Memory B cell (primary cell): ENCODE data around the gene PSMD1.
"Not testable (repeated sequence)": the region's sequence is repeated elsewhere in the genome, so short reads cannot be mapped to it uniquely, and the experiment has no call there.

ENCODE experiments used
- ATAC-seq: fragments of 150-1000 bp; cut with Tn5 transposase; 2 replicates; pipeline ENCODE4 v1.10.0; 2021; ENCODE audit warnings: low read depth, mild to moderate bottlenecking, moderate library complexity
- DNase-seq, 2 donors: peaks; one replicate each; pipeline ENCODE4 v3.0.0; 2022; ENCODE audit warnings: low spot score in 2 of 2
- H3K27ac Mint-ChIP-seq: one replicate; pipeline ENCODE4 v1.8.0; 2022; ENCODE audit warnings: mild to moderate bottlenecking, moderate library complexity, mixed read lengths
- H3K27me3 Mint-ChIP-seq: one replicate; pipeline ENCODE4 v1.8.0; 2022; ENCODE audit warnings: mixed read lengths
- H3K36me3 Mint-ChIP-seq: one replicate; pipeline ENCODE4 v1.8.0; 2022; ENCODE audit warnings: mild to moderate bottlenecking, mixed read lengths
- H3K4me1 Mint-ChIP-seq: one replicate; pipeline ENCODE4 v1.8.0; 2022; ENCODE audit warnings: mixed read lengths
- H3K4me3 Mint-ChIP-seq: one replicate; pipeline ENCODE4 v1.8.0; 2022; ENCODE audit warnings: mild to moderate bottlenecking, moderate library complexity, mixed read lengths
- H3K9me3 Mint-ChIP-seq: one replicate; pipeline ENCODE4 v1.8.0; 2022; ENCODE audit warnings: mixed read lengths

Gene PSMD1

DNA sequence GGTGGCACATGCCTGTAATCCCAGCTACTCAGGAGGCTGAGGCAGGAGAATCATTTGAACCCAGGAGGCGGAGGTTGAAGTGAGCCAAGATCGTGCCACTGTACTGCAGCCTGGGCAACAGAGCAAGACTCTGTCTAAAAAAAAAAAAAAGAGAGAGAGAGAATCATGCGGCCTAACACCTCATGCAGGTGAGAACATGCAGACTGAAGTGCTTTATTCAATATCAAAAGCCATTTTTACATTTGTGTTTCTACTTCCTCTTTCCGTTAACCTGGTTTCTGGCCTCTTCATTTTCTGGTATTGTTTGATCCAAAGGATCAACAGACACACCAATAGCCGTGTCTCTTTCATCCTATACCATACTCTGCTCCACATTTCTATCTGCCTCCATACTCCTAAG is 122.1 kb downstream of the PSMD1 start:
- not testable (repeated sequence) for H3K27ac Mint-ChIP-seq, H3K9me3 Mint-ChIP-seq, DNase-seq, H3K4me3 Mint-ChIP-seq, H3K36me3 Mint-ChIP-seq, H3K27me3 Mint-ChIP-seq
- ATAC-seq = peak; percentile 31
- H3K4me1 Mint-ChIP-seq = peaks cover 19% of the 10 kb centered on the region

DNA sequence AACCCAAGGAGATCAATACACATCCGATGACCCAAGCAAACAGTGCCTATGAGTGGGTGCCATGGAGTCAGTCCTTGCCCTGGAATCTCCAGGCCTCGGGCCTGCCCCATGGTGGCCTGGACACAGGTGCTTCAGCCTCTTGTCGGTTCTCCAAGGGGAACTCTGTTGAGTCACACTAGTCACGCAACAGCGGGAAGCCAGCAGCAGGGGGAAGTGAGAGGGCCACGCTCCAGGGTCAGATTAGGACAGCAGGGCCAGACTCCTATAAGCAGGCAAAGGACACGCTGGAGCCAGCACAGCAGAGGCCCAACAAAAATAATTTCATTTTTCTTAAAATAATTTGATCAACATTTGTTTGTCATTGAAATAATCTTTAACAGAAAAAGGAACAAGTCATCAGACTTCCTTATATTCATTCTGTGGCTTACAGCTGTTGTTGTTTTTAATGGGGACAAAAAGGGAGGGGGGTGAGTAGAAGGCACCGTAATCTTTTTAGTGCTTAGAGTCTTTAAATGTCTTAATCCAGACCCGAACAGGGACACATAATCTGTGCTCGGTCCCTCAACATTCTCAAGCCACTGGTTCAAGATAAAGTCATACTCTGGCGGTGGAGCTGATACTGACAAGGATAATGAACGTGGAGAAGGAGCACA is 125.3 kb downstream of the PSMD1 start:
- H3K27ac Mint-ChIP-seq = peak overlapping the region; percentile 1
- H3K36me3 Mint-ChIP-seq = no peaks in the 10 kb centered on the region
- H3K4me3 Mint-ChIP-seq = no peak overlapping the region
- DNase-seq = no peak
- H3K27me3 Mint-ChIP-seq = no peaks in the 10 kb centered on the region
- H3K4me1 Mint-ChIP-seq = peaks cover 19% of the 10 kb centered on the region
- peak; percentile 72 for ATAC-seq
- H3K9me3 Mint-ChIP-seq = no peaks in the 10 kb centered on the region

DNA sequence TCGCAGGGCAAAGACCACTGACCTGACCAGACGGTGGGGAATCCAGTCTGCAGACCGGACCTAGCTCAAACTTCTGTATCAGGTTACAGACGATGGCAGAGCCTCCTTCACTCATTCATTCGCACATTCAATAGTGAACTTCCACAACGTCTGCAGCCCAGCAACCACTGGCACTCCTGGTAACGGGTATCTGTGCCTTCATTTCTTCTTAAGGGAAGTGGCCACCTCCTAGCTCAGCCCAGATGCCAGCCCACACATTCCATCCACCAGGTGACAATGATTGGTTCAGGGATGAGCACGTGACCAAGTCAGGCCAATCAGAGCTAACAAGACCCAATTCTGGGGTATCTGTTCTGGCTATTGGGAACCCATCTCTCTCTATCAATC is 125.8 kb downstream of the PSMD1 start:
- no peak overlapping the region for H3K4me3 Mint-ChIP-seq
- peaks cover 2% of the 10 kb centered on the region for H3K27me3 Mint-ChIP-seq
- peaks cover 19% of the 10 kb centered on the region for H3K4me1 Mint-ChIP-seq
- no peaks in the 10 kb centered on the region for H3K9me3 Mint-ChIP-seq
- H3K27ac Mint-ChIP-seq = peak overlapping the region; percentile 1
- H3K36me3 Mint-ChIP-seq = no peaks in the 10 kb centered on the region
- DNase-seq (no peak), ATAC-seq (no peak)

DNA sequence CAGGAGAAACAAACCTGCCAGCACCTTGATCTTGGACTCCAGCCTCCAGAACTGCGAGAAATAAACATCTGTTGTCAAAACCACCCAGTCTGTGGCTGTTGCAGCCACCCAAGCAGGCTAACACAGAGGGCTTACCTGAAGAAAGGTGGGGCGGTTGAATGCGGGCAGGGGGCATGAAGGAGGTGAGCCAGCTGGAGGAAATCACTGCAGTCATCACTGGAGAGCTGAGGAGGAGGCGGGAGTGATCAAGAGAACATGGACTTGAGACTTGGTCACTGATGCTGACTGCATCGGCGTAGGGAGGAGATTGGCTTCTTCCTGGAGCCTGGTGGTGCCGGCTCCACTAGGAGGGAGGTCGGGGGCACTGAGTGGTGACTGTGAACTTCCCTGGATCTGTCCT is 127.2 kb downstream of the PSMD1 start:
- Mint-ChIP-seq H3K4me1 (peaks cover 19% of the 10 kb centered on the region), H3K9me3 (no peaks in the 10 kb centered on the region), H3K27ac (no peak overlapping the region), H3K36me3 (no peaks in the 10 kb centered on the region), H3K27me3 (peaks cover 7% of the 10 kb centered on the region), H3K4me3 (no peak overlapping the region)
- no peak for DNase-seq
- no peak for ATAC-seq

DNA sequence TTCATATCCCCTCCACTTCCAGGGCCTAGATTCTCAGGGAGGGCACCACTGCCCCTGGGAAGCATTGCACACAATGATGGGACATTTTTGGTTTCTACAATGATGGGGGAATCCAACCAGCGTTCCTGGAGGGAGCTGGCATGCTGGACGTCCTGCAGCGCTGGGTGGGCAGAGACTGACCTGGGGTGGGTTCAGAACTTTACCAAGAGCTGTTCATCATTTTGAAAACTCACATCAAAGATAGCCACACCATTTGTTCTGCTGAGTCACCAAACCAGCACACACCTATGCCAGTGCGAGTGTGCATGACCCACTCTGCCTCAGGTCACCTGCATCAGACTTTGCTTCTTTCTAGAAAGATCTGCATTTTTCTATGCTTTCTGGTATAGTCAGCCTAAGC is 127.7 kb downstream of the PSMD1 start:
- peaks cover 16% of the 10 kb centered on the region for H3K4me1 Mint-ChIP-seq
- no peaks in the 10 kb centered on the region for H3K36me3 Mint-ChIP-seq

DNA sequence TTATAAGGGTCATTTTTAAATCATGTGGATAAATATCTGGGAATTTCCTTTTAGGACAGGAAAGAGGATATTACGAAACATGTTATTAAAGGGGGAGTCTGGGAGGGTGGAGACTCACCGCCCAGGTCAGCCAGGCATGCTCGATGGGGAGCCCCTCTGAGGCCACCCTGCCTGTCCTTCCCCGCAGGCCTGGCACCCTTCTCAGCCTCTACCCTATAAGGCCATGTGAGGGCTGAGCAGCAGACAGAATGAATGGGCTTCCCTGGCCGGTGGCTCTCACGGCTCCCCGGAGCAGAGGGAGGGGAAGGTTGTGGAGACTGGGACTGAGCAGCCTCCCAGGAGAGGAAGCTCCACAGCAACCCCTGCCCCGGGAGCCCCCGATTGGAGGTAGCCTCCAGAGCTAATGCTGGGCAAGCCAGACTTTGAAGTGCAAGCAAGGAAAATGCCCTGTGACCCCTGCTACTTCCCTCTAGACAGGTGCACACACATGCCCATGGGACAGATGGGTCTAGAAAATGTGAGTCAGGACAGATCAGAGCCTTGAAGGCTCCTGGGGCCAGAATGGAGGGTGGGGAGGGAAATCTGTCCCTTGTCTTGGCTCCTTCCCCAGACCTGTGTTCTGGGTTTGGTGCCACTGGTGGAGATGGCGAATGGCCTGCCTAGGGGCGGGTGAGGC is 128.5 kb downstream of the PSMD1 start:
- no peak for ATAC-seq
- Mint-ChIP-seq H3K4me1 (peaks cover 10% of the 10 kb centered on the region), H3K9me3 (no peaks in the 10 kb centered on the region), H3K27me3 (peaks cover 9% of the 10 kb centered on the region), H3K27ac (no peak overlapping the region), H3K4me3 (no peak overlapping the region), H3K36me3 (no peaks in the 10 kb centered on the region)
- no peak for DNase-seq

More for the DNA sequence above, 127.7 kb downstream of the PSMD1 start:
- ATAC-seq (no peak), DNase-seq (no peak)
- Mint-ChIP-seq H3K27me3 (peaks cover 9% of the 10 kb centered on the region), H3K4me3 (no peak overlapping the region), H3K27ac (no peak overlapping the region), H3K9me3 (no peaks in the 10 kb centered on the region)

DNA sequence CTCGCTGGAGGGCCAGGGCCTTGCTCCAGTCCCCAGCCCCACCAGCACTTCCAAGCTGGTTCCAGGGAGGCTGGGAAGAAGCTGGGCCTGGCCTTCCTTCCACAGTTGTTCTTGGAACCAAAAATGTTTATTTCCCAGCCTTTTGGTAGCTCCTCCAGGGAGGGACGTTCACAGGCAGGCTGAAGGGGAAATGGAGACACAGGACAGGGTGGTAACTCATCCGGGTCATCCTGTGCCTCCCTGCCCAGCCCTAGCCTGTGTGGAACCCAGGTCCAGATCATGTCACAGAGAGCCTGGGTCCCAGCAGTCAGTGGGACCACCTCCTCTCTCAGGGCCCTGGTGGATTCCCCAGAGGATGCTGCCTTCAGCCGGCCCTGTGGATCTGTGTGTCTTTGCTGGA is 129.2 kb downstream of the PSMD1 start:
- DNase-seq = no peak
- H3K27ac Mint-ChIP-seq = no peak overlapping the region
- H3K9me3 Mint-ChIP-seq = no peaks in the 10 kb centered on the region
- peaks cover 8% of the 10 kb centered on the region for H3K4me1 Mint-ChIP-seq
- H3K4me3 Mint-ChIP-seq = no peak overlapping the region
- no peak for ATAC-seq
- peaks cover 11% of the 10 kb centered on the region for H3K27me3 Mint-ChIP-seq
- H3K36me3 Mint-ChIP-seq = no peaks in the 10 kb centered on the region

DNA sequence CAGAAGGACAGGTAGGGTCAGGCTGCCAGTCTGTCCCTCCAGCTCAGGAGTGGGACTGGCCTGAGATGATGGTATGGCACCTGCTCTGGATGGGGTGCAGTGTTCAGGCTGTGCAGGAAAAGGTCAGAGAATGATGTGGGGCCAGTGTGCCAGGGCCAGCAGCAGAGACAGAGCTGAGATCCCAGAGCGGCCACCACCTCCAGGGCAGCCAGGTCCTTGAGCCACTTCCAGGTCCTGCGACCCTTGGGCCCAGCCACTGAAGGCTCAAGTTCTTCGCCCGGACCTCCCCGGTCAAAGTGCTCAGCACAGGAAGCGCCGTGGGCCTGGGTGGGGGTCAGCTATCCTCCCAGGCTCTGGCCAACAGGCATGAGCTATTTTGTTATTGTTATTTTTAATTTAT is 129.7 kb downstream of the PSMD1 start:
- H3K36me3 Mint-ChIP-seq = no peaks in the 10 kb centered on the region
- H3K9me3 Mint-ChIP-seq = no peaks in the 10 kb centered on the region
- peaks cover 8% of the 10 kb centered on the region for H3K4me1 Mint-ChIP-seq
- H3K27ac Mint-ChIP-seq = no peak overlapping the region
- ATAC-seq (no peak), DNase-seq (no peak)
- H3K4me3 Mint-ChIP-seq = no peak overlapping the region
- peaks cover 11% of the 10 kb centered on the region for H3K27me3 Mint-ChIP-seq

DNA sequence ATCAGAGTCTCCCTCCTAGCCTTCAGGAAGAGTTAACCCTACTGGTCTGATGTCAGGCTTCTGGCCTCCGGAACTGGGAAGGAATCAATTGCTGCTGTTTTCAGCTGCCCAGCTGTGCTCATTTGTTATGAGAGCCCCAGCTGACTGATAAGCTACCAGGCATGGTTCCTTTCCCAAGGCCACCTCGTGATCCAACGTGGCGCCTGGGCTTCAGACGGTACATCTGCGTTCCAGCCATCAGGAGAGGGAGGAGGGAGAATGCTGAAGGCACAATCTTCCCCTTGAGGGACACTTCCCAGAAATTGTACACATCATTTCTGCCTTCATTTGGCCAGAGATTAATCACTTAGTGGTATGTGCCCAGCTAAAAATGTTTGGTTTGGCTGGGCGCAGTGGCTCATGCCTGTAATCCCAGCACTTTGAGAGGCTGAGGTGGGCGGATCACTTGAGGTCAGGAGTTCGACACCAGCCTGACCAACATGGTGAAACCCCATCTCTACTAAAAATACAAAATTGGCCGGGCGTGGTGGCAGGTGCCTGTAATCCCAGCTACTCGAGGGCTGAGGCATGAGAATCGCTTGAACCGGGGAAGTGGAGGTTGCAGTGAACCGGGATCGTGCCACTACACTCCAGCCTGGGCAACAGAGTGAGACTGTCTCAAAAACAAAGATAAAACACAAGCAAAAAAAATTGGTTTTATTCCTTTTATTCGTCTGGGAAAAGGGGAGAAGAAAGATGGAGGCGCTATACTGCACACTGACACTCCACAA is 131.3 kb downstream of the PSMD1 start:
- H3K27ac Mint-ChIP-seq = no peak overlapping the region
- H3K36me3 Mint-ChIP-seq = no peaks in the 10 kb centered on the region
- no peak overlapping the region for H3K4me3 Mint-ChIP-seq
- no peaks in the 10 kb centered on the region for H3K9me3 Mint-ChIP-seq
- H3K4me1 Mint-ChIP-seq = no peaks in the 10 kb centered on the region
- H3K27me3 Mint-ChIP-seq = peaks cover 11% of the 10 kb centered on the region
- ATAC-seq (no peak), DNase-seq (no peak)

DNA sequence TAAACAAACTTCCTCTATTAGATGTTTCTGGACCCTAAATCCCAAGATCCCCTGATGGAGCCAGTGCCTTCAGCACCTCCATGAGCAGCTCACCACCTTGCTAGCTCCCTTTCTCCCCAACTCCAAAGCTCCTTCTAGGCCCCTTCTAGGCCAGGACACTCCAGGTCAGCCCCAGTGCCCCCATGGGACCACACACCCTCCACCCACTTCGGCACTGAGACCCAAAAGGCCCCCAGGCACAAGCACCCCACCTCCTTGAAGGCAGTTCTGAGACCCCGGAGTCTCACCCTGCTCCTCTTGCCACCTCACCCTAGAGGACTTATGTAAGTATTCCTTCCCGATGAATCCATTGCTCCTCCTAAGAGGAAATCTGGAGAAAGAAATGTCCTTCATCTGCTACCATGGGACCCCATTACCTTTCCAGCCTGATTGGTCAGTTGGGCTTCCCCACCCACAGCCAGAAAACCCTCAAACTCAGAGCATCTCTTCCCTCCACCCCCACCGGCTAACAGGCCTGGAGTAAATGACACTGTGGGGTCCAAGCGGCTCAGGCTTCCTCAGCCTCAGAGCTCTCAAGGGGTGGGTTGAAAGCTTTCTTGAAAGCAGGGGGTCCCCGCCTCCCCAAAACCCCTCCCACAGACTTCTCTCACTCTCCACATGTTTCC is 132.0 kb downstream of the PSMD1 start:
- DNase-seq (no peak), ATAC-seq (no peak)
- Mint-ChIP-seq H3K36me3 (no peaks in the 10 kb centered on the region), H3K27ac (no peak overlapping the region), H3K4me1 (no peaks in the 10 kb centered on the region), H3K9me3 (no peaks in the 10 kb centered on the region), H3K4me3 (no peak overlapping the region), H3K27me3 (peaks cover 11% of the 10 kb centered on the region)

DNA sequence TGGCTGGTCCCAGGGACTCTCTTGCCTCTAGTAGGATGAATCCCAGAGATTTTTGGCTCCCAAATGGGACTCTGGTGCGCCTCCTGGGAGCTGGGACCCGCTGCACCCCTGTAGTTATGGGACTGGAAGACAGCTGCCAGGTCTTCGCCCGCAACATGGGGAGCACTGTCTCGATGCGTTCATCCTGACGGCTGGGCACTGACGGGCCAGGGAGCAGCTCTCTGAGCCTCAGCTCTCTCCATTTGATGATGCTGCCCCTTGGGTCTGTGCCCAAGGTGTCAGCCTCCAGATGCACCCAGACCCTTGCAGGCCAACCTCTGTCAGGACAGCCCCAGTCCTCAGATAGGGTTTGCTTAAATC is 132.5 kb downstream of the PSMD1 start:
- Mint-ChIP-seq H3K27ac (no peak overlapping the region), H3K4me1 (no peaks in the 10 kb centered on the region), H3K36me3 (no peaks in the 10 kb centered on the region), H3K27me3 (peaks cover 11% of the 10 kb centered on the region), H3K9me3 (no peaks in the 10 kb centered on the region), H3K4me3 (no peak overlapping the region)
- ATAC-seq (no peak), DNase-seq (no peak)

DNA sequence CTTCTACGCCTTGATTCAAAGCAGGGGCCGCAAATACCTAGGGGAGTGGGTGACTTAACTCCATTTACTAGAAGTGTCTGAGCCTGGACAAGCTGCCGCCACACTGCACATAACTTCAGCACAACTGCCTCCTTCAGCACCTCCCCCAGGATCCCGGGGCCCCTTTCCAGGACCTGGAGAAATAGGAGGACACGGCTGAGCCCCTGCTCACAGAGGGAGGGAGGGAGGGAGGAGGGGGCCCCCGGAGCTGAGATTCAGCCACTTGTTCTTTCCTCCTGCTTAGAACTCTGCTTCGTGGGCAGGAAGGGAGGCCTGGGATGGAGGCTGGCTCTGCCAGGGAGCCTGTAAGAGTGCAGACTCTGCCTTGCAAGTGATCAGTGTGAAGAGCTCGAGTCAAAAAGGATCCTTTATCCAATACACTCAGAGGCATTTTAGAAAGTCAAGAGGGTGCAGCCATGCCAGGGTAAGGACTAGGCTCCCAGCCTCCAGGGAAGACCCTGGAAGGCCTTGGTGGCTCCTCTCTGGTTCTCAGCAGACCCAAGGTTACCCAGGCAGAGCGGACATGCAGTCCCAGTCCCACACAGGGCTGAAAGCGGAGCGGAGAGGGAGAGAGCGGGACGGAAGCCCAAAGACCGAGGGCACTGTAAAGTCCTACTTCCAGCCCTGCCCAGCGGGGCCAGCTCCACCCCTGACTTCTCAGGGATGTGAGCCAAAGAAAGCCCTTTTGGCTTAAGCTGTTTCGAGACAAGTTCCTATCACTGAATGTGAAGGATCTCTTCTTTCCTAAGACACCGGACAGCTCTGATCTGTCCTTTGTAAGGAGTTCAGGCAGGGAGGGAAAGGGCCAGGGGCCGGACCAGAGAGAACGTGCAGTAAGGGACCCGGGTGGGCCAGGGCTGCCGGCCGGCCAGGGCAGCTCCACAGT is 133.2 kb downstream of the PSMD1 start:
- no peak for ATAC-seq
- peaks cover 11% of the 10 kb centered on the region for H3K27me3 Mint-ChIP-seq

DNA sequence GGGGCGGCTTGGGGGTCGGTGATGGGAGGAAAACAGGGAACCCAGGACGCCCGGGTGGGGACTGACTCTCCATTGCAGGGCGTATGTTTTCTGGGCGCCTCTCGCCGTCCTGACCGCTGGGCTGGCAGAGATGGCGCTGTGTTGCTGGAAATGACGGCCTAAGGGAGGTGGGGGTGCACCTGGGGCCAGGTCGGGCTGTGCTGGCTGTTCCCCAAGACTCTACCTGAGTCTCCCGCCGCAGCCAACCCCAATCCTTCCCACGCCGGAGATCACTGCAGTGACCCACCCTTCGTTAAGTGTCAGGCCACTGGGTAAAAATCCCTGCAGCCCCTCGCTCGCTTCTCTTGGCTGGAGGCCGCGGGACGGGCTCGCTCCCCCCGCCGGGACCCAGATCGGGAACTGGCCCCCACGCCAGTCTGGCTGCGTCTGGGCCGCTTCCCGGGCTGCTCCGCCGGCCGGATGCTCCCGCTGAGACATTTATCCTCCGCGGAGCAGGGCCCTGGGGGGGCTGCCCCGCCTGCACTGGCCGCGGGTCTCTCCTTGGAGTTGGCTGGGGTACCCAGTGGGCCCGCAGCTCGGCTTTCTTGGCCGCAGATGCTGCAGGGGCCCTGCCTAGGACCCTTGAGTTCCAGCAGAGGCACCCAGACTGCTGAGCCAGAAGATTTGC is 134.0 kb downstream of the PSMD1 start:
- DNase-seq (no peak), ATAC-seq (no peak)
- no peaks in the 10 kb centered on the region for H3K36me3 Mint-ChIP-seq
- H3K27me3 Mint-ChIP-seq = peaks cover 11% of the 10 kb centered on the region
- H3K9me3 Mint-ChIP-seq = no peaks in the 10 kb centered on the region
- H3K27ac Mint-ChIP-seq = no peak overlapping the region
- H3K4me1 Mint-ChIP-seq = no peaks in the 10 kb centered on the region
- no peak overlapping the region for H3K4me3 Mint-ChIP-seq

More for the DNA sequence above, 133.2 kb downstream of the PSMD1 start:
- no peak overlapping the region for H3K4me3 Mint-ChIP-seq
- no peak overlapping the region for H3K27ac Mint-ChIP-seq
- H3K36me3 Mint-ChIP-seq = no peaks in the 10 kb centered on the region
- H3K4me1 Mint-ChIP-seq = no peaks in the 10 kb centered on the region
- no peak for DNase-seq
- H3K9me3 Mint-ChIP-seq = no peaks in the 10 kb centered on the region
